ENCODE measurements around the gene MED13. TPM values are rescaled to one million over a fixed set of nuclear protein-coding genes. Genes with fewer than 3 reads are reported as not detected.
A peak's percentile ranks its signal among the peaks of the same experiment; 100 is the strongest.

Gene MED13
- polyA plus RNA-seq, 2 of the 4 experiments (the other 2 are of a cell fraction), result 14.1 to 64.1 TPM

DNA sequence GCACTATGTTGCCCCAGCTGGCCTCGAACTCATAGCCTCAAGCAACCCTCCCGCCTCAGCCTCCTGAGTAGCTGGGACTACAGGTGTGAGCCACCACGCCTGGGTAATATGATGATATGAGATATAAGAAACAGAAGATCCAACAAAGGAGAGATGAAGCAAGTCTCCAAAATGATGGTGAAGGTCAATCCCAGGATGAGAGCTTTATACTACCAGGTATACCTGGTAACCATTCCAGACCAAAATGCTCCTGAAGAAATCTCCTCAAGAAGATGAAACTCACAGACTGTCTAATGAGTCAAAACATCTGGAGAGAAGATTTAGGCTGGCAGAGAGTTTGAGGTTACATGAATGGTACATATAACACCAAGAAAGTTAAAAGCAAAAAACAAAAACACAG is 161.8 kb downstream of the MED13 start:
- POLR2A ChIA-PET, result interaction anchor here (0.7 kb wide), 1 partner anchor 1221 kb away, joined by 4 read pairs; no protein-coding TSS in a partner anchor
- CTCF ChIA-PET, result interaction anchor here (0.5 to 1.9 kb wide), 6 partner anchors 14 to 1791 kb away, joined by 3 to 5 read pairs (median 3); no protein-coding TSS in a partner anchor
- no peaks in the 10 kb centered on the region for H3K4me1 ChIP-seq
- FAIRE-seq (no peak), DNase-seq (ENCODE audit: low read depth in 1 of 2, low spot score in 1 of 2) (no peak), ATAC-seq (no peak)
- TF ChIP-seq GATA3 (IDR thresholded peaks at IDR 0.05; ENCODE audit: borderline replicate concordance) (no peak), RNF2 (IDR thresholded peaks at IDR 0.05; ENCODE audit: borderline replicate concordance, low read depth) (no peak), CBX2 (IDR thresholded peaks at IDR 0.05; ENCODE audit: borderline replicate concordance, low read depth) (no peak), BHLHE40 (IDR thresholded peaks at IDR 0.05; ENCODE audit: low read depth, low read length) (no peak), MYC (IDR thresholded peaks at IDR 0.05; ENCODE audit: borderline replicate concordance, low read length) (no peak), FOSL2 (IDR thresholded peaks at IDR 0.05) (no peak), FOSL2 (CRISPR knock-in tag; IDR thresholded peaks at IDR 0.05) (no peak), NPAS2 (CRISPR knock-in tag; IDR thresholded peaks at IDR 0.05; ENCODE audit: borderline replicate concordance) (no peak)
- TF ChIP-seq, protein P1, sequence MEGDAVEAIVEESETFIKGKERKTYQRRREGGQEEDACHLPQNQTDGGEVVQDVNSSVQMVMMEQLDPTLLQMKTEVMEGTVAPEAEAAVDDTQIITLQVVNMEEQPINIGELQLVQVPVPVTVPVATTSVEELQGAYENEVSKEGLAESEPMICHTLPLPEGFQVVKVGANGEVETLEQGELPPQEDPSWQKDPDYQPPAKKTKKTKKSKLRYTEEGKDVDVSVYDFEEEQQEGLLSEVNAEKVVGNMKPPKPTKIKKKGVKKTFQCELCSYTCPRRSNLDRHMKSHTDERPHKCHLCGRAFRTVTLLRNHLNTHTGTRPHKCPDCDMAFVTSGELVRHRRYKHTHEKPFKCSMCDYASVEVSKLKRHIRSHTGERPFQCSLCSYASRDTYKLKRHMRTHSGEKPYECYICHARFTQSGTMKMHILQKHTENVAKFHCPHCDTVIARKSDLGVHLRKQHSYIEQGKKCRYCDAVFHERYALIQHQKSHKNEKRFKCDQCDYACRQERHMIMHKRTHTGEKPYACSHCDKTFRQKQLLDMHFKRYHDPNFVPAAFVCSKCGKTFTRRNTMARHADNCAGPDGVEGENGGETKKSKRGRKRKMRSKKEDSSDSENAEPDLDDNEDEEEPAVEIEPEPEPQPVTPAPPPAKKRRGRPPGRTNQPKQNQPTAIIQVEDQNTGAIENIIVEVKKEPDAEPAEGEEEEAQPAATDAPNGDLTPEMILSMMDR (IDR thresholded peaks at IDR 0.05), result no peak
- H3K27ac ChIP-seq, result no peak overlapping the region
- no peaks in the 10 kb centered on the region for H3K9me3 ChIP-seq
- H3K4me3 ChIP-seq, result no peak overlapping the region
- WGBS (ENCODE audit: missing lambda C conversion rate), result 95% methylated on average over 3 of the region's 3 CpGs
- no peak overlapping the region for H3K4me2 ChIP-seq

DNA sequence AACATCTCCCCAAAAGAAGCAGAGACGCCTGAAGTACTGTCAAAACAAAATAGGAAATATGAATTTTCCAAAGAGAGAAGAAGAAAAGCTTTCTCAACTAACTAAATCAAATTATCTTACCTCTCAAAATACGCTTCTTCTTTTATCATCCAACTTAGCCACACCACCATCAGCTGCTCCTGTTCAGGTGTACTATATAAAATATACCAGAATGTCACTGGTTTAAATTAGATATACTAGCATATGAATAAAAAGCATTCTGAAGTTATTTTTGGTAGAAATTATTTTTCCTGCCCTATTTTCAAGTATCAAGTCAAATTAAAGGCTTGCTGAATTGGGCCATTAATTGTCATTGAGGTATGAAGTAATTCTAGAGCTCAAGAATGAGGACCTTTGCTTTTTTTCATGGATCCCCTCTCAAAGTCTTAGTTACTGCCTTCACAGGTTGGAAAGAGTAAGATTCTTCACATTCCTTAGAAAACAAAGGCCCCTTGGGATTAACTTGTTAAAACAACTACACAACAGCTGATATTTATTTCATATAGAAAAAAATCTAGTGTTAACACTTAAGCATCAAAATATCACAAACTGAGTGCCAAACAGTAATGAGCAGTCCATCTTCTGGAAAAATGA is 167.4 kb downstream of the MED13 start:
- H3K27ac ChIP-seq, result no peak overlapping the region
- 91% methylated on average over 2 of the region's 2 CpGs for WGBS (ENCODE audit: missing lambda C conversion rate)
- POLR2A ChIA-PET, result no interaction called here
- TF ChIP-seq FOSB (CRISPR knock-in tag; IDR thresholded peaks at IDR 0.05) (no peak), POLR2AphosphoS2 (conservative IDR thresholded peaks at IDR 0.05; ENCODE audit: low read length) (no peak), RAD21 (conservative IDR thresholded peaks at IDR 0.05 in 1 of 2, IDR thresholded peaks at IDR 0.05 in 1 of 2) (no peak), KDM1A (IDR thresholded peaks at IDR 0.05; ENCODE audit: low read depth) (no peak), SMC3 (IDR thresholded peaks at IDR 0.05) (no peak), CBX8 (IDR thresholded peaks at IDR 0.05) (no peak), EHF (CRISPR knock-in tag; IDR thresholded peaks at IDR 0.05) (no peak), KDM5A (IDR thresholded peaks at IDR 0.05) (no peak), RARB (CRISPR knock-in tag; IDR thresholded peaks at IDR 0.05) (no peak), ZFP36 (IDR thresholded peaks at IDR 0.05; ENCODE audit: borderline replicate concordance, partially characterized antibody) (no peak), HOXB13 (CRISPR knock-in tag; IDR thresholded peaks at IDR 0.05; ENCODE audit: low read depth) (no peak), NFE2L2 (conservative IDR thresholded peaks at IDR 0.05; ENCODE audit: low read length) (no peak), EP300 (IDR thresholded peaks at IDR 0.05) (no peak), GATA3 (IDR thresholded peaks at IDR 0.05; ENCODE audit: borderline replicate concordance) (no peak), RNF2 (IDR thresholded peaks at IDR 0.05; ENCODE audit: borderline replicate concordance, low read depth) (no peak), CBX2 (IDR thresholded peaks at IDR 0.05; ENCODE audit: borderline replicate concordance, low read depth) (no peak)
- TF ChIP-seq, protein P2, sequence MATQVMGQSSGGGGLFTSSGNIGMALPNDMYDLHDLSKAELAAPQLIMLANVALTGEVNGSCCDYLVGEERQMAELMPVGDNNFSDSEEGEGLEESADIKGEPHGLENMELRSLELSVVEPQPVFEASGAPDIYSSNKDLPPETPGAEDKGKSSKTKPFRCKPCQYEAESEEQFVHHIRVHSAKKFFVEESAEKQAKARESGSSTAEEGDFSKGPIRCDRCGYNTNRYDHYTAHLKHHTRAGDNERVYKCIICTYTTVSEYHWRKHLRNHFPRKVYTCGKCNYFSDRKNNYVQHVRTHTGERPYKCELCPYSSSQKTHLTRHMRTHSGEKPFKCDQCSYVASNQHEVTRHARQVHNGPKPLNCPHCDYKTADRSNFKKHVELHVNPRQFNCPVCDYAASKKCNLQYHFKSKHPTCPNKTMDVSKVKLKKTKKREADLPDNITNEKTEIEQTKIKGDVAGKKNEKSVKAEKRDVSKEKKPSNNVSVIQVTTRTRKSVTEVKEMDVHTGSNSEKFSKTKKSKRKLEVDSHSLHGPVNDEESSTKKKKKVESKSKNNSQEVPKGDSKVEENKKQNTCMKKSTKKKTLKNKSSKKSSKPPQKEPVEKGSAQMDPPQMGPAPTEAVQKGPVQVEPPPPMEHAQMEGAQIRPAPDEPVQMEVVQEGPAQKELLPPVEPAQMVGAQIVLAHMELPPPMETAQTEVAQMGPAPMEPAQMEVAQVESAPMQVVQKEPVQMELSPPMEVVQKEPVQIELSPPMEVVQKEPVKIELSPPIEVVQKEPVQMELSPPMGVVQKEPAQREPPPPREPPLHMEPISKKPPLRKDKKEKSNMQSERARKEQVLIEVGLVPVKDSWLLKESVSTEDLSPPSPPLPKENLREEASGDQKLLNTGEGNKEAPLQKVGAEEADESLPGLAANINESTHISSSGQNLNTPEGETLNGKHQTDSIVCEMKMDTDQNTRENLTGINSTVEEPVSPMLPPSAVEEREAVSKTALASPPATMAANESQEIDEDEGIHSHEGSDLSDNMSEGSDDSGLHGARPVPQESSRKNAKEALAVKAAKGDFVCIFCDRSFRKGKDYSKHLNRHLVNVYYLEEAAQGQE (IDR thresholded peaks at IDR 0.05), result no peak
- TF ChIP-seq, protein P3, sequence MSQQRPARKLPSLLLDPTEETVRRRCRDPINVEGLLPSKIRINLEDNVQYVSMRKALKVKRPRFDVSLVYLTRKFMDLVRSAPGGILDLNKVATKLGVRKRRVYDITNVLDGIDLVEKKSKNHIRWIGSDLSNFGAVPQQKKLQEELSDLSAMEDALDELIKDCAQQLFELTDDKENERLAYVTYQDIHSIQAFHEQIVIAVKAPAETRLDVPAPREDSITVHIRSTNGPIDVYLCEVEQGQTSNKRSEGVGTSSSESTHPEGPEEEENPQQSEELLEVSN (IDR thresholded peaks at IDR 0.05; ENCODE audit: borderline replicate concordance, low read depth), result no peak
- TF ChIP-seq, protein P1 (IDR thresholded peaks at IDR 0.05), result no peak
- CTCF ChIA-PET, result no interaction called here
- DNase-seq (ENCODE audit: low read depth in 1 of 2, low spot score in 1 of 2) (no peak), FAIRE-seq (peak; percentile 82), ATAC-seq (no peak)
- no peak overlapping the region for H3K4me2 ChIP-seq
- no peaks in the 10 kb centered on the region for H3K9me3 ChIP-seq
- H3K4me3 ChIP-seq, result no peak overlapping the region
- no peaks in the 10 kb centered on the region for H3K4me1 ChIP-seq

Measured in A549 (cell line).